Activated CD8-positive, alpha-beta memory T cell treated with anti-CD3 and anti-CD28 coated beads, Interleukin-2, amount 50 U/mL, for 4 hours (primary cell): ENCODE measurements around the gene TMEM131L.
A peak's percentile ranks its signal among the peaks of the same experiment; 100 is the strongest.
"Not testable (repeated sequence)": the region's sequence is repeated elsewhere in the genome, so short reads cannot be mapped to it uniquely, and the experiment has no call there.

Experiments used
- DNase-seq: peaks from one replicate; pipeline ENCODE4 v3.0.0-alpha.2; 2020

Gene TMEM131L, protein sequence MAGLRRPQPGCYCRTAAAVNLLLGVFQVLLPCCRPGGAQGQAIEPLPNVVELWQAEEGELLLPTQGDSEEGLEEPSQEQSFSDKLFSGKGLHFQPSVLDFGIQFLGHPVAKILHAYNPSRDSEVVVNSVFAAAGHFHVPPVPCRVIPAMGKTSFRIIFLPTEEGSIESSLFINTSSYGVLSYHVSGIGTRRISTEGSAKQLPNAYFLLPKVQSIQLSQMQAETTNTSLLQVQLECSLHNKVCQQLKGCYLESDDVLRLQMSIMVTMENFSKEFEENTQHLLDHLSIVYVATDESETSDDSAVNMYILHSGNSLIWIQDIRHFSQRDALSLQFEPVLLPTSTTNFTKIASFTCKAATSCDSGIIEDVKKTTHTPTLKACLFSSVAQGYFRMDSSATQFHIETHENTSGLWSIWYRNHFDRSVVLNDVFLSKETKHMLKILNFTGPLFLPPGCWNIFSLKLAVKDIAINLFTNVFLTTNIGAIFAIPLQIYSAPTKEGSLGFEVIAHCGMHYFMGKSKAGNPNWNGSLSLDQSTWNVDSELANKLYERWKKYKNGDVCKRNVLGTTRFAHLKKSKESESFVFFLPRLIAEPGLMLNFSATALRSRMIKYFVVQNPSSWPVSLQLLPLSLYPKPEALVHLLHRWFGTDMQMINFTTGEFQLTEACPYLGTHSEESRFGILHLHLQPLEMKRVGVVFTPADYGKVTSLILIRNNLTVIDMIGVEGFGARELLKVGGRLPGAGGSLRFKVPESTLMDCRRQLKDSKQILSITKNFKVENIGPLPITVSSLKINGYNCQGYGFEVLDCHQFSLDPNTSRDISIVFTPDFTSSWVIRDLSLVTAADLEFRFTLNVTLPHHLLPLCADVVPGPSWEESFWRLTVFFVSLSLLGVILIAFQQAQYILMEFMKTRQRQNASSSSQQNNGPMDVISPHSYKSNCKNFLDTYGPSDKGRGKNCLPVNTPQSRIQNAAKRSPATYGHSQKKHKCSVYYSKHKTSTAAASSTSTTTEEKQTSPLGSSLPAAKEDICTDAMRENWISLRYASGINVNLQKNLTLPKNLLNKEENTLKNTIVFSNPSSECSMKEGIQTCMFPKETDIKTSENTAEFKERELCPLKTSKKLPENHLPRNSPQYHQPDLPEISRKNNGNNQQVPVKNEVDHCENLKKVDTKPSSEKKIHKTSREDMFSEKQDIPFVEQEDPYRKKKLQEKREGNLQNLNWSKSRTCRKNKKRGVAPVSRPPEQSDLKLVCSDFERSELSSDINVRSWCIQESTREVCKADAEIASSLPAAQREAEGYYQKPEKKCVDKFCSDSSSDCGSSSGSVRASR (N-terminal part only)

DNA sequence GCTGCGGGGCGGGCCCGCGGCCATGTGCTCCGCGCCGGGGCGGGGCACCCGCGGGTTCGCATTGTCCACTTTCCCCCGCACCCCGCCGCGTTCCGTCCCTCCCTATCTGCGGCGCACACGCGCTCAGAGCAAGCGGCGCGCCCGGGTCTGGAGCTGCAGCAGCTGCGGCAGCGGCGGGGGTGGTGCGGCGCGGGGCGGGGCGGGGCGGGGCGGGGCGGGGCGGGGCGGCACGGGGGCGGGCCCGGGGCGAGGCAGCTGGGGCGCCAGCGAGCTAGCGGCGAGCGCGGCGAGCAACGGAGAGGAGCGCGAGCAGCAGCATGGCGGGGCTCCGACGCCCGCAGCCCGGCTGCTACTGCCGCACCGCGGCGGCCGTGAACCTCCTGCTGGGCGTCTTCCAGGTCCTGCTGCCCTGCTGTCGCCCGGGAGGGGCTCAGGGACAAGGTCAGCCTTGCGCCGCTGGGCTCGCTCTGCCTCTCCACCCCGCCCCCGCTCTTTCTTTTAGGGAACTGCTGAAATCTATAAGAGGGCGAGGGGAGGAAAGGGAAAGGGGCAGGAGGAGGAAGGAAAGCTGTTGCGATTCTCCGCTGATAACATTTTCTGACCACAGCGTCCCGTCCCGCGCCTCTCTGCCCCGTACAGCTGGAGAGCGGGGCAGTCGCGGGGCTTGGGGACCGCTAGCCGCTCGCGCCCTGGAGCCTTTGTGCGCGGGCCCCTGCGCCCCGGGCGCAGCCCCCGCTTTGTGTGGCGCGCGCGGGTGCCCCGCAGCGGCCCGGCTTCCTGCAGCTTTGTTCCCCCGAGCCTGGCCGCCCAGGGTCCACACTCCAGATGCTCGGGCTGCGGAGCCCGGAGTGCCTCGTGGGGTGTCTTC is at the start of gene TMEM131L:
Gene TMEM131L, plus strand, starts transcription at position 280 of the 868 bp plus-strand sequence. Its CDS starts 38 bp downstream, at position 318.
- peak; percentile 64 for DNase-seq

DNA sequence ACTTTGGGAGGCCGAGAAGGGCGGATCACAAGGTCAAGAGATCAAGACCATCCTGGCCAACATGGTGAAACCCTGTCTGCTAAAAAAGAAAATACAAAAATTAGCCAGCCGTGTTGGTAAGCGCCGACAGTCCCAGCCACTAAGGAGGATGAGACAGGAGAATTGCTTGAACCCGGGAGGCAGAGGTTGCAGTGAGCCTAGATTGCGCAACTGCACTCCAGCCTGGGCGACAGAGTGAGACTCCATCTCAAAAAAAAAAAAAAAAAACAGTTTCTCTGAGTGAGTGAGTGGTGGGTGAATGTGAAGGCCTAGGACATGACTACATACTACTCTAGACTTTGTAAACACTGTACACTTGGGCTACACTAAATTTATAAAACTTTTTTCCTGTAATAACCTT is 49.7 kb upstream of the TMEM131L start:
- DNase-seq = not testable (repeated sequence)

- DNase-seq = no peak
Observed at GRCh38 chr4:153418121-153418520, 48.0 kb upstream of the TMEM131L start.

DNA sequence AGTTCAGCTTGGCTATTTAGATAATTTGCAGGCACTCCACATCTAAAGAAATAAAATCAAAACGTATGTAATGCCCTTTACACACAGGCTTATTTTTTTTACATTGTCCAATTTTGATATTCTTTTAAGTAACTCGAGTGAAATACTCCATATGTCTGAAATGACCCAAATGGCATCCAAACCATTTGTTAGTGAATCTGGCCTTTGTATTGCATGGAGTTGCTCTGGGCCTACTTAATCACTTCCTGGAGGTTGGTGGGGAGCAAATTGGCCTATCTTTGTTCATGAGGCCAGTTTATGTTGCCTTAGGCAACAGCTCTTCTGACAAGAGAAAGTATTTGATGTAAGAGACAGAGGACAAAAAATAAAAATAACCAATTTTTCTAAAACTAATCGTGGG is 47.6 kb upstream of the TMEM131L start:
- DNase-seq = no peak

DNA sequence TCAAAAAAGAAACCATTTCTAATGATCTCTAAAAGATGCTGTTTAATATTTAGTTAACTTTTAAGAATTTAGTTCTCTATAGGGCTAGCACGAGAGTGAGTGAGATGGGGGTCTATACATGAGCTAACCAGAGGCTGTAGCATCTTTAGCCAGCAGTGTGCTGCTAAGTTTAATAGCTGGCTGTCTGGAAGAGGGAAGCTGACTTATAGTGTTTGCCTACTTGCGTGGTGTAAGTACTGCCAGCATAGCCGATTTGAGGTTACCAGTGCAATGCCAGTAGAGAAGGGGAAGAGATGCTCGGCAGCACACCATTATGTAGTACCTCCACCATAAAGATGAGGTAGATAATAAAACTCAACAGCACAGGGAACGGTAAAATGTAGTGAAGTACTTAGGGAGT is 47.1 kb upstream of the TMEM131L start:
- no peak for DNase-seq

- DNase-seq = no peak
Observed at GRCh38 chr4:153419673-153420278, 46.4 kb upstream of the TMEM131L start.

- no peak for DNase-seq
Observed at GRCh38 chr4:153420361-153420760, 45.8 kb upstream of the TMEM131L start.

- DNase-seq = no peak
Observed at GRCh38 chr4:153421941-153422340, 44.2 kb upstream of the TMEM131L start.

DNA sequence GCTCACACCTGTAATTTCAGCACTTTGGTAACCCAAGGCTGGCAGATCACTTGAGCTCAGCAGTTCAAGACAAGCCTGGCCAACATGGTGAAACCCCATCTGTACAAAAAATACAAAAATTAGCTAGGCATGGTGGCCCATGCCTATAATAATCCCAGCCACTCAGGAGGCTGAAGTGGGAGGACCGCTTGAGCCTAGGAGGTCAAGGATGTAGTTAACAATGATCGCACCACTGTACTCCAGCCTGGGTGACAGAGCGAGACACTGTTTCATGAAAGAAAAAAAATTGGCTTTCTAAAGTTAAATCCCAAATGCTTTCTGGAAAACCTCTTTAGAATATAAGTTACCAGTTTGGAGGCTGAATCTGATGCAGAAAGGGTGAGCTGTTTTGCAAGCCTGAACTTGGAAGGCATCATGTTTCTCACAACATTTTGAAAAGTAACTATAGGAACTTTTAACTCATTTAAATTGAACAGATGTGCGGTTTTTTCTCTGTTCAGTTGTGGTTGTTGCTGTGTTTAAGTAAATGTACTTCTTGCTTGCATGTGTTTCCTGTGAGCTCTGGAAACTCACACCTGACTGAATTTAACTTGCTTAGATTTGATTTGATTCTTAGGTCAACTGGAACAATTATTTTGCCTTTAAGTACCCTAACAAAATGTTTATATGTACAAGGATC is 39.8 kb upstream of the TMEM131L start:
- no peak for DNase-seq

- DNase-seq = no peak
Observed at GRCh38 chr4:153427363-153428071, 38.6 kb upstream of the TMEM131L start.

DNA sequence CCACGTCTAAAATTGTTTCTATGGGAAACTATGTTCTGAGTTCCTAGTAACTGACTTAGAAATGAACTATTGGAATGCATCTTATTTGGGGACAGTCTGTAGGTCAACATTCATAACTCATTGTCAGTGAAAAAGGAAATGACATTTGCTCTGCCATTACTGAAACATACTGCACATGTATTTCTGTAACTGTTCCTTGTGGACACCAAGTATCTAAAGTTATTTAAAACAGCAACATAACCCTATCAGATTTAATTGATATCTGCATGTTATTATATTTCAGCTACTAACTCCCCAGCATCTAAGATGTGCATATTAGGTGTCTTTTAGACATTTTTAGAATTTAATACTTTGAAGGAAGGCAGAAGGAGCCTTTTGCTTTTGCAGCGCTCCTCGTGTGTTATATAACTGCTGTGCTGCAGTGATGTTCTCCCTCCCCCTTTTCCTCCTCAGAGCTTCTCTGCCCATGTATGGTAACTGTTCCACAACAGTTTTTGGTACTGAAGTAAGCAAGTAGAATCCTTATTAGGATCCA is 37.2 kb upstream of the TMEM131L start:
- DNase-seq = no peak

- peak; percentile 48 for DNase-seq
Observed at GRCh38 chr4:153432965-153433753, 33.0 kb upstream of the TMEM131L start.

- no peak for DNase-seq
Observed at GRCh38 chr4:153433754-153434105, 32.4 kb upstream of the TMEM131L start.

DNA sequence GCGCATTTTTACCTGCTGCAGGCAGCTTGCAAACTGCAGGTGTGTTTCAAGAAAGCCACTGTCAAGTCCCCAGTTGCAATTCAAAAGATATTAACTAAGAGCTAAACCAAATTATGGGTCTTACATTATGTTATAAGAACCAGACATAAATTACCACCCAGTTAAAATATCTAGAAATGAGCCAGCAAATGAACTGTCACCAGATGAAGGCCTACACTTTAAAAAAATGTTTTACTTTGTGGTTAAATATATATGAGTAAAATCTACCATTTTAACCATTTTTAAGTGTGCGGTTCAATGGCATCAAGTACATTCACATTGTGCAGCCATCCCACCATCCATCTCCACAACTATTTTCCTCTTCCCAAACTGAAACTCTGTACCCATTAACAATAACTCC is 32.0 kb upstream of the TMEM131L start:
- DNase-seq = no peak

DNA sequence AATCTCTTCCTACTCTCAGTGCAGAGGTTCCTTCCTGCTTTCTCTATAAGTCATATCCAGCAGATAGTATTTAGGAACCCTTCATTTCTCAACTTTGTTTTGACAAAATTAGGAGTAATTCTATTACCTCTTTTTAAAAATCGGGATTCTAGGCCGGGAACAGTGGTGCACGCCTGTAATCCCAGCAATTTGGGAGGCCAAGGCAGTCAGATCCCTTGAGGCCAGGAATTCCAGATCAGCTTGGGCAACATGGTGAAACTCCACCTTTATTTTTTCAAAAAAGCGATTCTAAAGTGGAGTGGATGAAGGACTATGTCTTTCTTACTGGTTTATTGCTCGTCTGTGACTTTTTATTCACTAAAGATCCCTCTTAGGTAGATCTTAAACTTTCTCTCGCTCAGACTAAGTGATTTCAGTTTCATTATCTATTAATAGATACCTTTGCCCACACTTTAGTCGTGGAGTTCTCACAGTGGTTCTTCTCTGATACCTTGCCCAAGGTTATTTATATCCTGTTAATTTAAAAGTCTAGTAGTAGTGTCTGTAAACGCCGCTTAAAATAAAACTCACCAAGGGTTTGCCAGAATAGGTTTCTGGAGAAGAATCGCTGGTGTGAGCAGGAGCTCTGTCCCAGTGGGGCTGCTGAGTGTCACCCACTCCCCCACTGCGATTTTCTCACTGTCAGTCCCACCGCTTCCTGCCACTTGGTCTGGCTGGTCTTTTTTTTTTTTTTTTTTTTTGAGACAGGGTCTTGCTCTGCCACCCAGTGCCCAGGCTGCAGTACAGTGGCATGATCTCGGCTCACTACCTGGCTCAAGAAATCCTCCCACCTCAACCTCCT is 27.0 kb upstream of the TMEM131L start:
- DNase-seq = peak; percentile 32

DNA sequence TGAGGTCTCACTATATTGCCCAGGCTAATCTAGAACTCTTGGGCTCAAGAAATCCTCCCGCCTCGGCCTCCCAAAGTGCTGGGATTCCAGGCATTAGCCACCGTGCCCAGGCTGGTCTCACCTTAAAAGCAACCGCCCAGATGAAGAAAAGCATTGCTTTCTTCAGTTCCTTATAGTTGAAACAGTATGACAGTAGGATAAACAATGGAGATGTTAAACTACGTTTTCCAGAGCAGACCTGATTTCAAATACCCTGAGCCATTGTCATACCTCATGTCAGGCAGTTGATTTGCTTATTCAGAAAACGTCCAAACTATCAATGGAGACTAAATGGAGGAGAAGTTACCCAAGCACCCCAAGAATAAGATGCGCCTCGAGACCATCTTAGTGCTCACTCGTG is 26.3 kb upstream of the TMEM131L start:
- no peak for DNase-seq

DNA sequence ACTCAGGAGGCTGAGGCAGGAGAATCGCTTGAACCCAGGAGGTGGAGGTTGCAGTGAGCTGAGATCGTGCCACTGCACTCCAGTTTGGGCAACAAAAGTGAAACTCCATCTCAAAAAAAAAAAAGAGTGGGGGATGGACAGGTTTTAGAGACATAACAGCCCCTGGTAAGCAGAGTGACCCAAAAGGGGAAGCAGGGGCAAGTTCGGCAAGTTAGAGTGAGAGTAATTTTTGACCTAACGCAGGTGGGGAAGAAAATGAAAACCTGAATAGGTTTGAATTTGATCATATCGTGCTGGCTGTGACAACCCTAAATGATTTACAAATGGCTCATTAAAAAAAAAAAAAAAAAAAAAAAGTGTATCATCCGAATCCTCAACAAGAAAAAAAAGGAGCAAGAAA is 25.7 kb upstream of the TMEM131L start:
- DNase-seq = no peak
